Measurements from ENCODE around the gene RAD51B. TPM values are rescaled to one million over a fixed set of nuclear protein-coding genes. Genes with fewer than 3 reads are reported as not detected.

Gene RAD51B
- polyA plus RNA-seq, 3 donors, result 3.6 to 11.6 (median 9.4) TPM

GRCh38 chr14:68380329-68380741 lies 560.8 kb downstream of the RAD51B start:
- Histone ChIP-seq H3K27ac (ENCODE audit: low read depth in 1 of 2, low read length in 2 of 2) (no peak overlapping the region), H3K79me2 (ENCODE audit: insufficient read depth, low read length) (no peaks in the 10 kb centered on the region), H3K27me3 (ENCODE audit: control insufficient read depth in 2 of 2, insufficient read depth in 2 of 2, low read length in 2 of 2) (no peaks in the 10 kb centered on the region), H3K36me3 (replicated peaks in 1 of 2; ENCODE audit: control insufficient read depth in 1 of 2, insufficient read depth in 2 of 2, low read length in 2 of 2) (no peaks in the 10 kb centered on the region), H3K4me3 (replicated peaks in 1 of 3; ENCODE audit: low read depth in 2 of 3, low read length in 3 of 3) (no peak overlapping the region), H3K9me3 (replicated peaks in 1 of 2; ENCODE audit: control insufficient read depth in 1 of 2, insufficient read depth in 1 of 2, low read length in 2 of 2) (no peaks in the 10 kb centered on the region), H3K4me2 (replicated peaks; ENCODE audit: extremely low read depth, low read length, poor library complexity, severe bottlenecking) (no peak overlapping the region), H2AFZ (ENCODE audit: insufficient read depth, low read depth, low read length, poor library complexity, severe bottlenecking) (no peak overlapping the region), H4K20me1 (ENCODE audit: insufficient read depth, low read length) (no peaks in the 10 kb centered on the region), H3K4me1 (ENCODE audit: control insufficient read depth in 1 of 2, insufficient read depth in 2 of 2, low read length in 2 of 2) (peaks cover 57 to 58% of the 10 kb centered on the region in 2 donors), H3K9ac (ENCODE audit: insufficient read depth, low read length, poor library complexity, severe bottlenecking) (no peak overlapping the region)
- DNase-seq, result no peak
- WGBS (ENCODE audit: insufficient coverage), result 83% methylated on average over 1 of the region's 1 CpG
- TF ChIP-seq, protein P1, sequence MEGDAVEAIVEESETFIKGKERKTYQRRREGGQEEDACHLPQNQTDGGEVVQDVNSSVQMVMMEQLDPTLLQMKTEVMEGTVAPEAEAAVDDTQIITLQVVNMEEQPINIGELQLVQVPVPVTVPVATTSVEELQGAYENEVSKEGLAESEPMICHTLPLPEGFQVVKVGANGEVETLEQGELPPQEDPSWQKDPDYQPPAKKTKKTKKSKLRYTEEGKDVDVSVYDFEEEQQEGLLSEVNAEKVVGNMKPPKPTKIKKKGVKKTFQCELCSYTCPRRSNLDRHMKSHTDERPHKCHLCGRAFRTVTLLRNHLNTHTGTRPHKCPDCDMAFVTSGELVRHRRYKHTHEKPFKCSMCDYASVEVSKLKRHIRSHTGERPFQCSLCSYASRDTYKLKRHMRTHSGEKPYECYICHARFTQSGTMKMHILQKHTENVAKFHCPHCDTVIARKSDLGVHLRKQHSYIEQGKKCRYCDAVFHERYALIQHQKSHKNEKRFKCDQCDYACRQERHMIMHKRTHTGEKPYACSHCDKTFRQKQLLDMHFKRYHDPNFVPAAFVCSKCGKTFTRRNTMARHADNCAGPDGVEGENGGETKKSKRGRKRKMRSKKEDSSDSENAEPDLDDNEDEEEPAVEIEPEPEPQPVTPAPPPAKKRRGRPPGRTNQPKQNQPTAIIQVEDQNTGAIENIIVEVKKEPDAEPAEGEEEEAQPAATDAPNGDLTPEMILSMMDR (IDR thresholded peaks at IDR 0.05), result no peak
- H3K27ac Mint-ChIP-seq, result peak overlapping the region in 1 of 7 donors; percentile 18
- peaks cover 2 to 10% of the 10 kb centered on the region in 2 donors for H3K36me3 Mint-ChIP-seq
- H3K4me3 Mint-ChIP-seq, result no peak overlapping the region
- intact Hi-C loops (cut with micrococcal nuclease), result no loop called here
- H3K9me3 Mint-ChIP-seq, result no peaks in the 10 kb centered on the region
- H3K4me1 Mint-ChIP-seq, result peaks cover 54% of the 10 kb centered on the region
- H3K27me3 Mint-ChIP-seq (ENCODE audit: low read depth in 3 of 3), result peaks cover 0 to 2% (median 0%) of the 10 kb centered on the region in 3 donors

DNA sequence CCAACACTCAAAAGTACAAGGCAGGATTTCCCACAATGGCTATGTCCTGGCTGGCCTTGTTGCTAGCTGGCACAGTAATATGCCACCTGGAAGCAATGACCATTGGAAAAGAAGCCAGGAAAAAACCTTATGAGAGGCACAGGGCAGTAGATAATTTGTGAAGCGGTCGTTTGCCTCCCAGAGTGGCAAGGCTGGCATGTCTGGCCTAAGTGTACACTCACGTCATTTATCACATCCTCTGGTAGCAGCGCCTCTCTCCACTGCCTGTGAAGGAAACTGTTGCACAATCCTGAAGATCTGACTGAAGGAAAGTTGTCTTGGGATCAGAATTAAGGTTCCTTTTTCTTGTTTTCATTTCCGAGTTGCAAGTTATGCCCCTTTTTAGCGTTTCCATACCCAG lies 564.8 kb downstream of the RAD51B start:
- Mint-ChIP-seq H3K36me3 (peaks cover 5 to 7% of the 10 kb centered on the region in 2 donors), H3K9me3 (no peaks in the 10 kb centered on the region), H3K4me3 (peak overlapping the region; percentile 54 to 70), H3K27me3 (ENCODE audit: low read depth in 3 of 3) (peaks cover 0 to 2% (median 0%) of the 10 kb centered on the region in 3 donors), H3K4me1 (peaks cover 54% of the 10 kb centered on the region), H3K27ac (peak overlapping the region; percentile 93 to 97 (median 96))
- no peaks in the 10 kb centered on the region for H3K27me3 ChIP-seq (ENCODE audit: control insufficient read depth in 2 of 2, insufficient read depth in 2 of 2, low read length in 2 of 2)
- H3K36me3 ChIP-seq (replicated peaks in 1 of 2; ENCODE audit: control insufficient read depth in 1 of 2, insufficient read depth in 2 of 2, low read length in 2 of 2), result no peaks in the 10 kb centered on the region
- DNase-seq, result peak; percentile 82 to 96 (median 92)
- peak overlapping the region; percentile 70 for H3K4me2 ChIP-seq (replicated peaks; ENCODE audit: extremely low read depth, low read length, poor library complexity, severe bottlenecking)
- intact Hi-C loops (cut with micrococcal nuclease), result no loop called here
- H3K4me3 ChIP-seq (replicated peaks in 1 of 3; ENCODE audit: low read depth in 2 of 3, low read length in 3 of 3), result peak overlapping the region in 2 of 3 experiments; percentile 22 to 52
- no peaks in the 10 kb centered on the region for H3K79me2 ChIP-seq (ENCODE audit: insufficient read depth, low read length)
- WGBS (ENCODE audit: insufficient coverage), result no CpG with 5 or more reads among the region's 6 CpGs
- TF ChIP-seq, protein P1 (IDR thresholded peaks at IDR 0.05), result no peak
- H4K20me1 ChIP-seq (ENCODE audit: insufficient read depth, low read length), result no peaks in the 10 kb centered on the region
- H3K9ac ChIP-seq (ENCODE audit: insufficient read depth, low read length, poor library complexity, severe bottlenecking), result peak overlapping the region; percentile 28
- H3K27ac ChIP-seq (ENCODE audit: low read depth in 1 of 2, low read length in 2 of 2), result peak overlapping the region; percentile 87 to 89
- peaks cover 53 to 55% of the 10 kb centered on the region in 2 donors for H3K4me1 ChIP-seq (ENCODE audit: control insufficient read depth in 1 of 2, insufficient read depth in 2 of 2, low read length in 2 of 2)
- H2AFZ ChIP-seq (ENCODE audit: insufficient read depth, low read depth, low read length, poor library complexity, severe bottlenecking), result no peak overlapping the region
- no peaks in the 10 kb centered on the region for H3K9me3 ChIP-seq (replicated peaks in 1 of 2; ENCODE audit: control insufficient read depth in 1 of 2, insufficient read depth in 1 of 2, low read length in 2 of 2)
